Measurements from ENCODE around the gene SNCA.

SNCA gene

DNA sequence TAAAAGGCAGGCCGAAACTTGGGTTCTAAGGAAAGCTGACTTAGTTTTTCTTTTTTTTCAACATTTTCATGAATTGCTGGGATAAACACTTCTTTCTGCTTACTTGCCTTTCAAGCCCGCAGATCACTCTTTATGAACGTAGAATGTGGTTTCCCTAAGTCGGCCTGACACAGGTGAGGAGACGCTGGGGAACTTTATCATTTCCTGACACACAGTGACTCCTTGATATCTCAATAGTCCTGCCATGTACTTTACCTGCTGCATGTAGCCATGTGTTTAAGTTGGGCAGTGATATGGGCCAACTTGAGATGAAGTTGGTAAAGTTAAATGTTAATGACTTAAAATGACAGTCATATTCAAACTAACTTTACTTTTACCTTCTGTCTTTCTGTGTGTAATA, 26.6 kb upstream of the SNCA start:
- no peak for DNase-seq (ENCODE audit: low spot score)
- TF ChIP-seq, protein P1, sequence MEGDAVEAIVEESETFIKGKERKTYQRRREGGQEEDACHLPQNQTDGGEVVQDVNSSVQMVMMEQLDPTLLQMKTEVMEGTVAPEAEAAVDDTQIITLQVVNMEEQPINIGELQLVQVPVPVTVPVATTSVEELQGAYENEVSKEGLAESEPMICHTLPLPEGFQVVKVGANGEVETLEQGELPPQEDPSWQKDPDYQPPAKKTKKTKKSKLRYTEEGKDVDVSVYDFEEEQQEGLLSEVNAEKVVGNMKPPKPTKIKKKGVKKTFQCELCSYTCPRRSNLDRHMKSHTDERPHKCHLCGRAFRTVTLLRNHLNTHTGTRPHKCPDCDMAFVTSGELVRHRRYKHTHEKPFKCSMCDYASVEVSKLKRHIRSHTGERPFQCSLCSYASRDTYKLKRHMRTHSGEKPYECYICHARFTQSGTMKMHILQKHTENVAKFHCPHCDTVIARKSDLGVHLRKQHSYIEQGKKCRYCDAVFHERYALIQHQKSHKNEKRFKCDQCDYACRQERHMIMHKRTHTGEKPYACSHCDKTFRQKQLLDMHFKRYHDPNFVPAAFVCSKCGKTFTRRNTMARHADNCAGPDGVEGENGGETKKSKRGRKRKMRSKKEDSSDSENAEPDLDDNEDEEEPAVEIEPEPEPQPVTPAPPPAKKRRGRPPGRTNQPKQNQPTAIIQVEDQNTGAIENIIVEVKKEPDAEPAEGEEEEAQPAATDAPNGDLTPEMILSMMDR (IDR thresholded peaks at IDR 0.05; ENCODE audit: extremely low read depth, missing control alignments) = no peak

DNA sequence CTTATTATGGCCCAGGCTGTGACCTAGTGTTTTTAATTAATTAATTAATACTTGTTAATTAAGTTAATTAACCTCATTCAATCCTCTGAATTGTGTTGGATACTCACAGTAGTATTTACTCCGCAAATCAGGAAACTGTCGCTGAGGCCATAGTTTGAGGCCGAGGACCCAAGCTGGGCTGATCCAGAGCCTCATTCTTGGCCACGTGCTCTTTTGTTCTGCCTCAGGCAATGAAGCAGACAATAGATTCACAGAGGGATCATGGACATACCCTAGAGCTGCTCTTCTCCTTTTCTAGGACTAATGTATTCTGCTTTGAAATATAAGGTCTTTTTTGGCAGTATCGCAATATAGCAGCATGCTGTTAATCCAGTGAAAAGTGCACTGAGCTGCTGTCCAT, 24.0 kb upstream of the SNCA start:
- TF ChIP-seq, protein P1 (IDR thresholded peaks at IDR 0.05; ENCODE audit: extremely low read depth, missing control alignments) = no peak
- no peak for DNase-seq (ENCODE audit: low spot score)

DNA sequence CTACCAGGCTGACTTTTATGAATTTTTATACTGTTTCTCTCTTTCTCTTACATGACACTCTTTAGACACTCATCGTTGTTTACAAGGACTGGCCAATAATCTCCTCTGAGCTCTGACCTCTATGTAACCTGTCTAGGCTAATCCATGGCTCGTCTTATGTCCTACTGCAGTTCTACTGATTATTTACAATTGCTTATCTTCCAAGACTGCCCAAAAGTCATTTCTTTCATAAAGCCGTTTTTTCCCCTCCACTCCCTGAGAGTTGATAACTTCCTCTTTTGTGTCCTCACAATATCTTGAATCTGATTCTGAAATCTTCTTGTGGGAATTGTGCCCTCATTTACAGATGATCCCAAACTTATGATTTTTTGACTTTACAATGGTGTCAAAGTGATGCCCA, 18.3 kb upstream of the SNCA start:
- DNase-seq (ENCODE audit: low spot score) = no peak
- TF ChIP-seq, protein P1 (IDR thresholded peaks at IDR 0.05; ENCODE audit: extremely low read depth, missing control alignments) = no peak

DNA sequence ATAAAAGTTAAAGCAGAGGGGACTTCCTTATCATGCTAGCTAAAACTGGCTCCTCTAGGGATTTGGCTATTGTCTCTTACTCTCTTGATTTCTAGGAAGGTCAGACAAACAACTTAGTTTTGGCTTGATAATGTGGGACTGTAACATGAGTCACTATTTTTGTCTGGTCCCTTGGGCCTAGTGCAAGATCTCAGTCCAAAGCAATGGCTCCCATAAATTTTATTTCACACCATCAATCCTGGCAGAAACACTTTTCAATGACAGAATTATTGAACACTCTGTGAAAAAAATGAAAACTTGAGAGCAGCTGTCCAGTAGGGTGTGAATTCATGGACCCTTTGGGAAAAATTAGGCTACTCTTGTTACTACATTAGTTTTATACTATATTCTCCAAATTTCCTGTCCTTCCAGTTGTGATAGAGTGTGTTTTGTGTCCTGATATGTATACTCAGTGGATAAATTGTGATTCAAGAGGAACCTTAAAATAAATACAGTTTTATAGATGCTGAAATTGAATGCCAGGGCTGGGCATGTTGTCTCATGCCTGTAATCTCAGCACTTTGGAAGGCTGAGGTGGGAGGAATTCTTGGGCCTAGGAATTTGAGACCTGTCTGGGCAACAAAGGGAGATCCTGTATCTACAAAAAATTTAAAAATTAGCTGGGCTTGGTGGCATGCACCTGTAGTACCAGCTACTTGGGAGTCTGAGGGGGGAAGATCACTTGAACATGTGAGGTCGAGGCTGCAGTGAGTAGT, 10.8 kb upstream of the SNCA start:
- DNase-seq (ENCODE audit: low spot score) = no peak
- TF ChIP-seq, protein P1 (IDR thresholded peaks at IDR 0.05; ENCODE audit: extremely low read depth, missing control alignments) = no peak

DNA sequence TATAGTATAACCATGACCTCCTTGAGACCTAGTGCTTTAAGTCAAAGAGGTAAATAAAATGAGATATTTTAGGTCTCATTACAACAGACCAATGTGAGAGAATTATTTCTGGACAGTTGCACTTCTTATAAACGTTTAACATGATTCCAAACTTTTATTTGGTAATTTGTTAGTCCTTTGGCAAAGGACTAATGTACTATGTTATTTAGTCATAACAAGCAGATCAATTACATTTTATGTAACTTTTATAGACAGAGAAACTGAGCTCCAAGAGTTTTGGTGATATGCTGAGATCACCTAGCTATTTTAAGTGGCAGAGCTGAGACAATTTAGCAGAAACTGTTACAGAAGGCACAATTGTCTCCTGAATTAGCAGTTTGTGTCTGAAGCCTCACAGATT, 2.6 kb upstream of the SNCA start:
- TF ChIP-seq, protein P1 (IDR thresholded peaks at IDR 0.05; ENCODE audit: extremely low read depth, missing control alignments) = no peak
- no peak for DNase-seq (ENCODE audit: low spot score)

DNA sequence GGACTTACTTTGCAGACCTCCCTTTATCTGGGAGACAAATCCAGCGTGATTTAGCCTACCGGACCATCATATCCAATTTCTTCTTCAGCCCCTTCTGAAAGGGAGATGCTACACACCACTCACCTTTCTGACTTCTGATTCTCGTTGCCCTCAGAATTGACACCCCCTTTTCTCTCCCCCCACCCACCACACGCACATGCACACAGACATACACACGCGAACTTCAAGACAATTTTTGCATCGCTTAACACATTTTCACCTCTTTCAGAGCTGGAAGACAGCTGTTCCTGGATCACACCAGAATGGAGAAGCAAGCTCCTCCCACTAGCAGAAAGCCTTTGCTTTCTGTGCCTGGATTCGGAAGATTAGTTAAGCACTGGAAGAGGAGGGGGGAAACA, 1.0 kb upstream of the SNCA start:
- TF ChIP-seq, protein P1 (IDR thresholded peaks at IDR 0.05; ENCODE audit: extremely low read depth, missing control alignments) = no peak
- no peak for DNase-seq (ENCODE audit: low spot score)

DNA sequence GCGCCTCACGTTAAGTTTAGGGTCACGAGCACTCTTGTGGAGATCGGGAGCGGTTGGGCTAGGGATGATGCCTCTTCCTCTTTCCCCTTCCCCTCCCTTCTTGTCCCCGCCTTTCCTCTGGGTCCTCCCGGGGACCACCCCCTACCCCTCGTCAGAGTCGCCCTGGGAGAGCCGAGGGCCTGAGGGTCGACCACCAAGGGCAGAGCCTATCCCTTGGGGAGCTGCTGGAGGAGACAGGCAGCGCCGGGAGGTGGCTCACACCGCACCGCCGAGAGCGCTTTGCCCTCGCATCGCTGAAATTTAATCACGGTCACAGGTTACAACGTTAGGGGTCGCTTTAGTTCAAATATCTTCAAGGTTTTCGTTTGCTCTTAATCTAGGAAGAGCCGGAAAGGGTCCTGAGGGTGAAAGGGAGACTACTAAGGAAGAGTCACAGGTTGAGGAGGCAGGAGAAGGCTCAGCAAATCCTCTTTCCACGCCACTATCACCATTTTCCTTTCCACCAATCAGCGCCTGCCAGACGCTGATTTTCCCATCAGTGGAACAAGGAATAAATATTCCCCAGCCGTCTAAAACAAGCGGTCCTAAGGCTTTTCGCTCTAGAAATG, 528 bp upstream of the SNCA start:
- TF ChIP-seq, protein P1 (IDR thresholded peaks at IDR 0.05; ENCODE audit: extremely low read depth, missing control alignments) = no peak
- DNase-seq (ENCODE audit: low spot score) = peak; percentile 39
